Measurements from ENCODE around the gene WNK3. TPM values are rescaled to one million over a fixed set of nuclear protein-coding genes. Genes with fewer than 3 reads are reported as not detected.

WNK3 gene
- total and polyA plus RNA-seq, 10 of the 15 experiments (the other 5 are each of a cell fraction or from before 2014, with no cell fraction given): 0.02 to 0.15 (median 0.03) TPM; not detected in 1

DNA sequence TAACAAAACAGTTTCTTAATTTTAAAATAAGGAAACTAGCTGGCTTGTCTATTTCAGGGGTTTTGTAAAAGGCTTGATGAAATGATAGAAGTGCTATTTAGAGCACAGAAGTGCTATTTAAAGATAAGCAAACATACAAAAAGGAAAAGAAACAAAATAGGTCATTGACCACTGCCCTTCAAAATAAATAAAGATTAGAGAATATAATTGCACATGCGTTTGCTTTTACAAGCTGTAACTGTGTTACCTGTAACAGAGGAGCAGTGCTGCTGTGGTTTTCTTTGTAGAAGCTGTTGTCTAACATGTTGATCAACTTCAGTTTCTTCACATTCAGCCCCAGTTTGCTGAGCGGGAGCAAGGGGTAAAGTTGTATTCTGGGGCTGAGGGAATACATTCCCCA is 63.5 kb downstream of the WNK3 start:
- 46% methylated on average over 2 of the region's 2 CpGs for WGBS (ENCODE audit: insufficient coverage, insufficient replicate concordance, low lambda C conversion rate, missing lambda C conversion rate)
- ATAC-seq (no peak), DNase-seq (ENCODE audit: low read depth, low spot score) (no peak), FAIRE-seq (no peak)
- Histone ChIP-seq H4K20me1 (ENCODE audit: control insufficient read depth, insufficient read depth) (no peaks in the 10 kb centered on the region), H3K27ac (ENCODE audit: control insufficient read depth, insufficient read depth) (no peak overlapping the region), H3K4me3 (no peak overlapping the region), H3K36me3 (ENCODE audit: control insufficient read depth in 2 of 2, insufficient read depth in 2 of 2, low read length in 1 of 2) (no peaks in the 10 kb centered on the region), H3K9me3 (replicated peaks; ENCODE audit: control insufficient read depth, insufficient read depth, low read length) (no peaks in the 10 kb centered on the region), H2AFZ (ENCODE audit: control insufficient read depth, low read depth, low read length) (no peak overlapping the region), H3K79me2 (ENCODE audit: control insufficient read depth, insufficient read depth, low read length) (no peaks in the 10 kb centered on the region), H3K9ac (ENCODE audit: control insufficient read depth, insufficient read depth, low read length) (no peak overlapping the region), H3K4me1 (ENCODE audit: control insufficient read depth, insufficient read depth, low read length) (no peaks in the 10 kb centered on the region), H3K27me3 (replicated peaks in 1 of 2; ENCODE audit: control insufficient read depth in 2 of 2, insufficient read depth in 2 of 2, low read length in 1 of 2) (peaks cover 0 to 3% of the 10 kb centered on the region in 2 experiments; a peak in 1 of 4 replicates), H3K4me2 (ENCODE audit: control insufficient read depth, insufficient read depth) (no peak overlapping the region)
- intact Hi-C loops (cut with micrococcal nuclease; ENCODE audit: unreplicated experiment) (no loop called here), in situ Hi-C loops (cut with MboI) (no loop called here)
- POLR2A ChIA-PET: no interaction called here
- BruUV-seq (replicated peaks): no TSS peak
- RAD21 ChIA-PET (ENCODE audit: unreplicated experiment): no interaction called here
- SMC1A ChIA-PET (ENCODE audit: uncharacterized antibody, unreplicated experiment): no interaction called here
- CTCF ChIA-PET: interaction anchor here (0.6 kb wide), 1 partner anchor 24 kb away, joined by 4 read pairs; no protein-coding TSS in a partner anchor
- no peak for TF ChIP-seq CBX3 (IDR thresholded peaks at IDR 0.05; ENCODE audit: borderline replicate concordance, low read depth)
- no peak for TF ChIP-seq RCOR1 (conservative IDR thresholded peaks at IDR 0.05; ENCODE audit: low read depth, low read length)
- TF ChIP-seq, protein P1, sequence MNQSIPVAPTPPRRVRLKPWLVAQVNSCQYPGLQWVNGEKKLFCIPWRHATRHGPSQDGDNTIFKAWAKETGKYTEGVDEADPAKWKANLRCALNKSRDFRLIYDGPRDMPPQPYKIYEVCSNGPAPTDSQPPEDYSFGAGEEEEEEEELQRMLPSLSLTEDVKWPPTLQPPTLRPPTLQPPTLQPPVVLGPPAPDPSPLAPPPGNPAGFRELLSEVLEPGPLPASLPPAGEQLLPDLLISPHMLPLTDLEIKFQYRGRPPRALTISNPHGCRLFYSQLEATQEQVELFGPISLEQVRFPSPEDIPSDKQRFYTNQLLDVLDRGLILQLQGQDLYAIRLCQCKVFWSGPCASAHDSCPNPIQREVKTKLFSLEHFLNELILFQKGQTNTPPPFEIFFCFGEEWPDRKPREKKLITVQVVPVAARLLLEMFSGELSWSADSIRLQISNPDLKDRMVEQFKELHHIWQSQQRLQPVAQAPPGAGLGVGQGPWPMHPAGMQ (IDR thresholded peaks at IDR 0.05; ENCODE audit: borderline replicate concordance): no peak
- TF ChIP-seq, protein P2, sequence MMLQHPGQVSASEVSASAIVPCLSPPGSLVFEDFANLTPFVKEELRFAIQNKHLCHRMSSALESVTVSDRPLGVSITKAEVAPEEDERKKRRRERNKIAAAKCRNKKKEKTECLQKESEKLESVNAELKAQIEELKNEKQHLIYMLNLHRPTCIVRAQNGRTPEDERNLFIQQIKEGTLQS (IDR thresholded peaks at IDR 0.05; ENCODE audit: borderline replicate concordance, extremely low read depth, low read depth, low read length): no peak
- no peak for TF ChIP-seq SMAD5 (IDR thresholded peaks at IDR 0.05; ENCODE audit: low read depth)
- no peak for TF ChIP-seq BHLHE40 (IDR thresholded peaks at IDR 0.05; ENCODE audit: borderline replicate concordance in 1 of 2, low read depth in 2 of 2, low read length in 1 of 2)
- no peak for TF ChIP-seq EGR1 (IDR thresholded peaks at IDR 0.05; ENCODE audit: borderline replicate concordance in 1 of 2, low read depth in 2 of 2, low read length in 2 of 2)
- TF ChIP-seq, protein P3, sequence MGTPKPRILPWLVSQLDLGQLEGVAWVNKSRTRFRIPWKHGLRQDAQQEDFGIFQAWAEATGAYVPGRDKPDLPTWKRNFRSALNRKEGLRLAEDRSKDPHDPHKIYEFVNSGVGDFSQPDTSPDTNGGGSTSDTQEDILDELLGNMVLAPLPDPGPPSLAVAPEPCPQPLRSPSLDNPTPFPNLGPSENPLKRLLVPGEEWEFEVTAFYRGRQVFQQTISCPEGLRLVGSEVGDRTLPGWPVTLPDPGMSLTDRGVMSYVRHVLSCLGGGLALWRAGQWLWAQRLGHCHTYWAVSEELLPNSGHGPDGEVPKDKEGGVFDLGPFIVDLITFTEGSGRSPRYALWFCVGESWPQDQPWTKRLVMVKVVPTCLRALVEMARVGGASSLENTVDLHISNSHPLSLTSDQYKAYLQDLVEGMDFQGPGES (IDR thresholded peaks at IDR 0.05): no peak
- TF ChIP-seq RAD21 (IDR thresholded peaks at IDR 0.05; ENCODE audit: insufficient read depth, low read depth, low read length): no peak
- TF ChIP-seq, protein P4, sequence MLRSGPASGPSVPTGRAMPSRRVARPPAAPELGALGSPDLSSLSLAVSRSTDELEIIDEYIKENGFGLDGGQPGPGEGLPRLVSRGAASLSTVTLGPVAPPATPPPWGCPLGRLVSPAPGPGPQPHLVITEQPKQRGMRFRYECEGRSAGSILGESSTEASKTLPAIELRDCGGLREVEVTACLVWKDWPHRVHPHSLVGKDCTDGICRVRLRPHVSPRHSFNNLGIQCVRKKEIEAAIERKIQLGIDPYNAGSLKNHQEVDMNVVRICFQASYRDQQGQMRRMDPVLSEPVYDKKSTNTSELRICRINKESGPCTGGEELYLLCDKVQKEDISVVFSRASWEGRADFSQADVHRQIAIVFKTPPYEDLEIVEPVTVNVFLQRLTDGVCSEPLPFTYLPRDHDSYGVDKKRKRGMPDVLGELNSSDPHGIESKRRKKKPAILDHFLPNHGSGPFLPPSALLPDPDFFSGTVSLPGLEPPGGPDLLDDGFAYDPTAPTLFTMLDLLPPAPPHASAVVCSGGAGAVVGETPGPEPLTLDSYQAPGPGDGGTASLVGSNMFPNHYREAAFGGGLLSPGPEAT (IDR thresholded peaks at IDR 0.05; ENCODE audit: low read depth): no peak
- TF ChIP-seq, protein P5, sequence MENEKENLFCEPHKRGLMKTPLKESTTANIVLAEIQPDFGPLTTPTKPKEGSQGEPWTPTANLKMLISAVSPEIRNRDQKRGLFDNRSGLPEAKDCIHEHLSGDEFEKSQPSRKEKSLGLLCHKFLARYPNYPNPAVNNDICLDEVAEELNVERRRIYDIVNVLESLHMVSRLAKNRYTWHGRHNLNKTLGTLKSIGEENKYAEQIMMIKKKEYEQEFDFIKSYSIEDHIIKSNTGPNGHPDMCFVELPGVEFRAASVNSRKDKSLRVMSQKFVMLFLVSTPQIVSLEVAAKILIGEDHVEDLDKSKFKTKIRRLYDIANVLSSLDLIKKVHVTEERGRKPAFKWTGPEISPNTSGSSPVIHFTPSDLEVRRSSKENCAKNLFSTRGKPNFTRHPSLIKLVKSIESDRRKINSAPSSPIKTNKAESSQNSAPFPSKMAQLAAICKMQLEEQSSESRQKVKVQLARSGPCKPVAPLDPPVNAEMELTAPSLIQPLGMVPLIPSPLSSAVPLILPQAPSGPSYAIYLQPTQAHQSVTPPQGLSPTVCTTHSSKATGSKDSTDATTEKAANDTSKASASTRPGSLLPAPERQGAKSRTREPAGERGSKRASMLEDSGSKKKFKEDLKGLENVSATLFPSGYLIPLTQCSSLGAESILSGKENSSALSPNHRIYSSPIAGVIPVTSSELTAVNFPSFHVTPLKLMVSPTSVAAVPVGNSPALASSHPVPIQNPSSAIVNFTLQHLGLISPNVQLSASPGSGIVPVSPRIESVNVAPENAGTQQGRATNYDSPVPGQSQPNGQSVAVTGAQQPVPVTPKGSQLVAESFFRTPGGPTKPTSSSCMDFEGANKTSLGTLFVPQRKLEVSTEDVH (IDR thresholded peaks at IDR 0.05; ENCODE audit: low read depth, partially characterized antibody): no peak
- no peak for TF ChIP-seq ZNF207 (IDR thresholded peaks at IDR 0.05; ENCODE audit: borderline replicate concordance)
- no peak for TF ChIP-seq STAT3 (IDR thresholded peaks at IDR 0.05; ENCODE audit: low read depth, low read length)

All from GM12878 (cell line).